ENCODE results near the gene ART3. TPM values are rescaled to one million over a fixed set of nuclear protein-coding genes. Genes with fewer than 3 reads are reported as not detected.

Gene ART3
- total and polyA plus RNA-seq, 9 of the 15 experiments (the other 6 are each of a cell fraction or from before 2014, with no cell fraction given): 0.69 to 1.4 (median 1.1) TPM; not detected in 1

DNA sequence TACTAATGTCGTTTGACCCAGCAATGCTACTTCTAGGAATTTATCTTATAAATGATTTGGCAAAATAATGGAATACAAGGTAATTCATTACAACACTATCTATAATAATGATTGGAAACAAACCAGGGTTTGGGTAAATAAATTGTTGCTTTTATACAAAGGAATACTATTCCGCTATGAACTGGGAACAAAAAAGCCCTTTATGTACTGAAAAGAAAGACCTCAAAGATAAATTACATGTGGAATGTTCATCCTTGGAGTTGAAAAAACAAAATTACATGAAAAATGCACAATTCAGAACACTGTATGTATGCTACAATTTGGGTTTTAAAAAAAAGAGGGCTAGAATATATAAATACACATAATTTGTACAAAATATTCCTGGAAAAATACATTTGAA is 78.8 kb downstream of the ART3 start:
- no TSS peak for BruUV-seq (replicated peaks)
- Histone ChIP-seq H2AFZ (ENCODE audit: low read depth, low read length) (no peak overlapping the region), H3K27ac (ENCODE audit: extremely low read depth, low read depth, low read length) (no peak overlapping the region), H3K9me1 (ENCODE audit: control insufficient read depth, insufficient read depth, low read length) (no peaks in the 10 kb centered on the region), H4K20me1 (replicated peaks; ENCODE audit: control insufficient read depth, insufficient read depth, low read length) (no peaks in the 10 kb centered on the region), H3K27me3 (ENCODE audit: control insufficient read depth in 2 of 2, insufficient read depth in 2 of 2, low read length in 2 of 2) (no peaks in the 10 kb centered on the region), H3K79me2 (ENCODE audit: control insufficient read depth, insufficient read depth, low read length) (peaks cover 16% of the 10 kb centered on the region), H3K9ac (ENCODE audit: insufficient read depth in 1 of 2, low read depth in 2 of 2, low read length in 2 of 2) (no peak overlapping the region), H3K4me1 (replicated peaks in 1 of 2; ENCODE audit: control insufficient read depth in 2 of 2, insufficient read depth in 2 of 2, low read length in 2 of 2) (no peaks in the 10 kb centered on the region), H3K4me2 (ENCODE audit: insufficient read depth, low read length) (no peak overlapping the region), H3K9me3 (replicated peaks; ENCODE audit: control insufficient read depth, insufficient read depth, low read depth, low read length) (no peaks in the 10 kb centered on the region), H3K4me3 (no peak overlapping the region), H3K36me3 (ENCODE audit: control insufficient read depth, insufficient read depth, low read length) (peaks cover 11% of the 10 kb centered on the region; the same call in 1 of the 3 replicates)
- WGBS (ENCODE audit: insufficient coverage, low coverage, missing lambda C conversion rate): 89% methylated on average over 2 of the region's 2 CpGs
- POLR2A ChIA-PET: no interaction called here
- intact Hi-C loops (cut with micrococcal nuclease) (no loop called here), in situ Hi-C loops (cut with MboI) (no loop called here)
- FAIRE-seq (no peak), ATAC-seq (no peak), DNase-seq (ENCODE audit: extremely low read depth in 1 of 4, low spot score in 3 of 4) (no peak)
- CTCF ChIA-PET (ENCODE audit: low intra/inter-chr PET ratio): no interaction called here
- TF ChIP-seq ZKSCAN1 (IDR thresholded peaks at IDR 0.05; ENCODE audit: low read depth, low read length) (no peak), THAP12 (CRISPR knock-in tag; IDR thresholded peaks at IDR 0.05) (no peak), SNIP1 (IDR thresholded peaks at IDR 0.05; ENCODE audit: low read depth) (no peak), ELK3 (CRISPR knock-in tag; IDR thresholded peaks at IDR 0.05) (no peak), ZNF586 (CRISPR knock-in tag; conservative IDR thresholded peaks at IDR 0.05) (no peak), MAZ (CRISPR knock-in tag; conservative IDR thresholded peaks at IDR 0.05 in 1 of 2, IDR thresholded peaks at IDR 0.05 in 1 of 2) (no peak), CREB3 (tag; conservative IDR thresholded peaks at IDR 0.05; ENCODE audit: low read depth) (no peak), CBFA2T2 (conservative IDR thresholded peaks at IDR 0.05) (no peak), STAT5A (IDR thresholded peaks at IDR 0.05; ENCODE audit: borderline replicate concordance, low read length) (no peak), CREB5 (CRISPR knock-in tag; IDR thresholded peaks at IDR 0.05) (no peak), LARP7 (IDR thresholded peaks at IDR 0.05) (no peak), SMAD3 (CRISPR knock-in tag; conservative IDR thresholded peaks at IDR 0.05) (no peak), ZNF717 (CRISPR knock-in tag; IDR thresholded peaks at IDR 0.05) (no peak), SP2 (IDR thresholded peaks at IDR 0.05; ENCODE audit: extremely low read depth, low read depth, low read length, poor library complexity, severe bottlenecking) (no peak), KLF6 (CRISPR knock-in tag; IDR thresholded peaks at IDR 0.05; ENCODE audit: borderline replicate concordance) (no peak), RBFOX2 (IDR thresholded peaks at IDR 0.05; ENCODE audit: low read depth, low read length) (no peak), FOXJ3 (CRISPR knock-in tag; IDR thresholded peaks at IDR 0.05) (no peak)
